NCI-H146 treated with DMSO at 0.1 percent for 48 hours (cell line): ENCODE measurements around the gene PCYT1B.
"Not testable (repeated sequence)": the region's sequence is repeated elsewhere in the genome, so short reads cannot be mapped to it uniquely, and the experiment has no call there.

ENCODE experiments used
- DNase-seq: peaks from one replicate; lab custom pipeline; 2025; ENCODE audit not compliant: unreplicated experiment; lab: John Stamatoyannopoulos, UW

Gene PCYT1B

DNA sequence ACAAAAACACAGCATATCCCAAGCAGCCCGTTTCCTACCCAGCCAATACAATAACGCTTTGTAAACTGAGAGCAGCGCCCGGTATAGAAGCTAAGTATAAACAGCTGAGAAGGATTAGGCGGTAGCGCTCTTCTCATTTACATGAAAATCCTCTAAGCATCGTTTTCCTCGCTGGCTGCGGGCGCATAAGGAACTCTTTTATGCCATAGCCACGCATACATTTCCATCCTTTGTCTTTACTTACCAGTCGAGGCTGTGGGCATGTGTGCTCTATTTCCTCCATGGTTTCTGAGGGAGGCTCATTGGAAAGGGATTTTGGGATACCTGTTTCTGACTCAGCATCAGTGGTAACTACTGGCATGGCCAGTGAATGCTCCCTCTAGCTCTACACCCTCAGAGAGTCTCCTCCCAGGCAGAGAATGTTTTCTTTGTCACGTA, 383 bp downstream of the PCYT1B start:
- DNase-seq, result peak; percentile 39

DNA sequence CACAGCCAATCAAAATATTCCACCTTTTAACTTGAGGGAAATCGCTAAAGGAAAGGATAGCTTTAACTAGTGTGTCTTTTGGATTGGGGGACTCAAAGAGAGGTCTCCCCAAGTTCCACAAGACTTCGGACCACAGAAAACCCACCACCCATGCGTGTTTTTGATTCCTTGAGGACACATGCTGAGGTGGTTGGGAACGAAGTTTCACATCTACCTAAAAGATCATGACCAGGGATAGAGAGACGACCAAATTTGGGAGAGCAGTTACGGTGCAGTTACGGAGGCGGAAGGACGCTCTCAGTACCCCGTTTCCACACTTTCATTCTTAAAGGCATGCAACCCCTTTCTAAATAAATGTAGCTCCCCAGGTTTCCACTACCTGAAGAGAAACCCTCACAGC, 1.1 kb downstream of the PCYT1B start:
- DNase-seq, result no peak

DNA sequence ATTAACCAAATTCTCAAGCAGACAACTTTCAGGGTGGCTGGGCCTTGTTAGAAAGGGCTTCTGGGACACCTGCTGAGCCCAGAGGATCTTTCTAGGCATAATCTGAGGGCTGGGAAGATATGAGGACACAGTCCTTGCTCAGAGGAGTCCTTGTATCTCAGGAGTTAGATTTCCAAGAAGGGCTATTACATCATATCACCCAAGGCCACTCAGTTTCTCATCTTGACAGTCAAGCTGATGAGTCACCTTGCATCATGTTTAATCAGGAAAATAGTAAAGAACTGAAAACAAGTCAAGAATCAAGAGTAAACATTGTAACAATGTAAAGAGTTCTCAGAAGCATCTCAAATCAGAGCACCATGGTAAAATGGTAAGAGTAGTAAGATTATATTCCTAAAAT, 4.0 kb downstream of the PCYT1B start:
- no peak for DNase-seq

DNA sequence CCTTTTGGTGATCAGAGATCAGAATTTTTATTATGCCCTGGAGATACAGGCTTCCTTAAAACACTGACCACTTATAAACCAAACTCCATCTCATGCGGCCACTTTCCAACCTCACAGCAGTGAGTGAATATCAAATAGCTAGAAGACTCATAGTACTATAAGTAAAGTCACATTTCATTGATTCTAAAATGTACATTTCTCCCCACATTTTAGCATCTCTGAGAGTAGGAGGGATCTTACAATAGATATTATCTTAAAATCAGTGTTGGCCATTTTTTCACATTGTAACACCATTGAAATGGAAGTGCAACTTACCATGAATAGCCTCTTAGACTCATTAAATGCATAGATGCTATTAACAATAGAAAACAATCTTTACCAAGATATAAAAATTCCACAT, 17.4 kb downstream of the PCYT1B start:
- no peak for DNase-seq

DNA sequence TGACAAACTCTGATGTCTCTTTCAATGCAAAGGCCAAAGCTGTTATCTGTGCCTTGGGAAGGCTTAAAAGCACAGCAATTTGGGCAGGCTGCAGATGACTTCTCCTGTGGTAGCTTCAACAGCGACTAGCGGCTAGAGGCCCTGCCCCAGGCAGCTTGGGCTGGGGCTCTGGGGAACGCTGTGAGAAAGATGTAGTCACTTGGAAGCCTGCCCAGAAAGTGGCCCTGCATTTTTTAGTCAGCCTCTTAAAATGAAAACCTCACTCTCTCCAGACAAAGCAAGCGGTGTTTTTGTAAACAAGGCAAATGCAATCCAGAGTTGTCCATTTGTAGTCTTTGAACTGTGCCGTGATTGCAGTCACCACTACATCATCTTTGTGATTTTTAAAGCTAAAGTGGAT, 27.5 kb downstream of the PCYT1B start:
- no peak for DNase-seq

DNA sequence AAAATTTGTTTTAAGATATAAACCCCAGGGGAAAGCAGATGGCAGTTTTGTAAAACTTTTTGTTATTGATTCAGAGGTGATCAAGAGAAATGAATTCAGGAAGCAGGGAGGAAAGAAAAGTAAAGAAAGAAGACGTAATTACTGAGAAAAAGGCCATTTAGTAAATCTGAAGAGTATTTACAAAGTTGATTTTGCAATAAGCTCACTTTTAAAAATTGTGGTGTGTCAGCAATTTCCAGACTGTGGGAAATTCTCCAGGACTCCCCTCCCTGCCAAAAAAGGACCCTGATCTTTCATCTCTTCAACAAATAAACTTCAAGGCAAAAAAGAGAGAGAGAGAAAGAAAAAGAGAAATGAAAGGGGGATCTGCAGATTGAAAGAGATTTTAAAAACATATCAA, 36.6 kb downstream of the PCYT1B start:
- no peak for DNase-seq

DNA sequence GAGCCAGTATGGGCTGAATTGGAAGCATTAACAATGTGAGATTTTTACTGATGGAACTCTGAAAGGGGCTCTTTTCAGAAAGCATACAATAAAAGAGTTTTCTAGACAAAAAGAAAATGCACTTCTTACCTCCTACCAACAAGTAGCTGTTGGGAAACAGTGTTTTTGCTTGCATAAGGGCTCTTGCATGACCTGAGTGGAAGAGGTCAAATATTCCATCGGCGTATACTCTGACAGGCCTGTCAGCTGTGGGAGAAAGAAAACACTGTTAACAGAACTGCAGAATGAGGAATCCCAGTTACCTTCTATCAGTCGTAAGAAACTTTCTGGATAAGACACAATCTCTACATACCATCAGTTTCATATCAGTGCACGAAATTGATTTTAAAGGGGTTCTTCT, 39.5 kb downstream of the PCYT1B start:
- DNase-seq, result no peak

DNA sequence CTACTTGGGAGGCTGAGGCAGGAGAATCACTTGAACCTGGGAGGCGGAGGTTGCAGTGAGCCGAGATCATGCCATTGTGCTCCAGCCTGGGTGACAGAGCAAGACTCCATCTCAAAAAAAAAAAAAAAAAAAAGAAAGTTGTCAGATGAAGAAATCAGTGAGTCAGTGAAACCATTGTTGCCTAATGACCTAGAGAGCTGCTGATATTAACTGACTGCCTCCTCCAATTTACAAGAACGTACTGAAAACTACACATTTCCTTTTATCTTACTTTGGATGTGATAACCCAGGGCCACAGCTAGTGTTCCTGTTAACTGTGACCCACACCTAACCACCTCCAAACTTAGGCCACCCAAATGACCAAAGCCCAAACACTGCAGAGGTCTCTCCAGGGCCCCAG, 41.2 kb downstream of the PCYT1B start:
- DNase-seq, result not testable (repeated sequence)

DNA sequence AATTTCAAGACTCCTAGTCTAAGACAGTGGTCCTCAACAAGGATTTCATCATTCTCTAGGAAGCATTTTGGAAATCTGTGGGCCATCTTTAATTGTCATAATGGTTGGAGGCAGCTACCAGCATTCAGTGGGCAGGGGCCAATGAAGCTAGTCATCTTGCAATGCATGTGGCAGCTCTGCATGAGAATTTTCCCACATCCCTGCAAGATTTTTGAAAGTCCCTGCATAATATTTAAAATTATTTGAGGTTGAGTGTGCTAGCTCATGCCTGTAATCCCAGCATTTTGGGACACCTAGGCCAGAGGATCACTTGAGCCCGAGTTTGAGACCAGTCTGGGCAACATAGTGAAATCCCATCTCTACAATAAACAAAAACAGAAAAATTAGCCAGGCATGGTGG, 44.0 kb downstream of the PCYT1B start:
- DNase-seq, result no peak

DNA sequence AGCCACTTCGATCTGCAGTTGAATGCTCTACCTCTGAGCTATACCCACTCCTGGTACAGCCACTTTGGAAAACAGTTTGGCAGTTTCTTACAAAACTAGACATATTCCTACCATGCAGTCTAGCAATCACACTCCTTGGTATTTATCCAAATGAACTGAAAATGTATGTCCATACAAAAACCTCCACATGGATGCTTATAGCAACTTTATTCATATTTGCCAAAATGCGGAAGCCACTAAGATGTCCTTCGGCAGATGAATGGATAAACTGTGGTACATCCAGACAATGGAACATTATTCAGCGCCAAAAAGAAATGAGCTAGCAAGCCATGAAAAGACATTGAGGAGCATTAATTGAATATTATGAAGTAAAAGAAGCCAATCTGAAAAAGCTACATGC, 45.3 kb downstream of the PCYT1B start:
- DNase-seq, result no peak

DNA sequence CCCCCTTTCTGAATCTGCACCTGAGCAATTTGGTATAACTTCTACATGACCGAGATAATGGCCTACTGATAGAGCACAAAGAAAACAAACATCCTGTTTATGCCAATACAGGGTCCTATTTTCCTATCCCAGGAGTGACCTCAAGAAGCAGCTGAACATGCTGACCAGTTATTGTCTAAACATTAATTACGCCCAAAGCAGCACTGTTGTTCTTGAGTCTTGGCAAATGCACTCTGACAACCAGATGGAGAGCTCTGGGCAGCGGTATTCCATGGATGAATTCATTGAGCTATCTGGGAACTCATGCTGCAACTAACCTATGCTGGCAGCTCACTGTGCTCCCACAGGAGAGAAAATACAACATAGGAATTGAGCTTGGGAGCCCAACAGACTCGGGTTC, 52.6 kb downstream of the PCYT1B start:
- DNase-seq, result no peak

DNA sequence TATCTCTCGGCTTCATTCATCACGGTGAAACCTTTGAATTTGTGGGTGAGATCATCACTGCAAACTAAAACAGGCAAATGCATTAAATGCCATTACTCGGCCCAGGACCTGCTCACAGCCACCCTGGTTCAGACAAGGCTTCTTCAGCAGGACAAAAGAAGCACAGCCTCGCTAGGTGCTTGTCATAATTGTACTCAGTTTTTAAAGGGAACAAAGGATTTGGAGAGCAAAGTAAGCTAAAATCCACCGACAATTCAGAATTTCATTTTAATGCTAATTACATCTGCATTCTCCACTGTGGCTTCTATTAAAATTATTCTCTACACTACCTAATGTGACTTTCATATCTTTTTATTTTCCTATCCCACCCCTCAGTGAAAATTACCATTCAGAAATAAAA, 57.0 kb downstream of the PCYT1B start:
- no peak for DNase-seq

DNA sequence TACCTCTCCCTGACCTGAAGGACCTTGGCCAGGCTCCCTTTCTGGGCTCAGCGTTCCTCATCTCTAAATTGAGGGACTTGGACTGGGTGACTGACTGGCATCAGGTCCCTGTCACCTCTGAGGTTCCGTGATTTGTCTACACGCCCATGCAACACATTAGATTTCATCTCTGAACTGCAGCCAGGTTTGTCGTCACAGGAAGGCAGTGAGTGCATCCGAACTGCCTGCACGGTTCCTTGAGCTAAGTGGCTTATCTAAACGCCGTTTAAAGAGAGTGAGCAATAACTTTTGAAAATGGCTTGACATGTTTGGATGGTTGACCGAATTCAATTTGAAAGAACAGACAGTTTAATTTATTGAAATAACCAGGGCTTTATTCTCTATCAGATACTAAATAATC, 70.1 kb downstream of the PCYT1B start:
- no peak for DNase-seq

DNA sequence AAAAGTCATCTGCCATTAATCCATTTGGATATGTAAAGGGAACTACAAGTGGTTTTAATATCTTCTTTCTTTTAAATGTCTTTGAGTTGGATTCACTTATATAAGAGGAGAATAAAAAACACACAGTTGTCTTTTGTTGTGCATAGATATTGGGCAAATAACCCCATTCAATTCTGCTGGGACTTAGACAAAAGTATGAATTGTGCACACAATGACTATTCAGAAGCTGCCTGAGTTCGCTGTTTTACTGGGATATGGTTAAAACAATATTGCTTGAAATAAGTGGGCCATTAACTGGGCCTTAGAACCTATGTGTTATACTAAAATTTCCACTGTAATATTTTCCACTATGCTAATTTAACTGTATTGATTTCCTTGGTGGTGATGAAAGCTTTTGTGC, 71.7 kb downstream of the PCYT1B start:
- no peak for DNase-seq

DNA sequence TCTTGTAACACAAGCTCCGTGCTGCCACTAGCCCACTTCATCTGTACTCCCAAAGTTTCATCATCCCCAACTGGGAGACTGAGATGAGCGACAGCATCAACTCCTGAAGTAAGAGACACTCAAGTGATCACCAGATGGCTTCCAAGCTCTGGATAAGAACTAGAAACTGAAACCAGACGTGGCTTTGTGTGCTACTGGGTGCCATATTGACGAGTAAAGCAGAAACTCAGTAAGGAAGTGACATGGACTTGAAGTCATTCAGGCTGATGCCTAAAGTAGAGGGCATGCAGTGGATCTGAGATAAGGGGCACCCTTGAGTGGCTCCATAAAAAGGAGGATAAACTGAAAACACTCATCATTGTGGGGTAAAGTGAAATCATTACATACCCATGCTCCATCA, 72.4 kb downstream of the PCYT1B start:
- DNase-seq, result no peak

DNA sequence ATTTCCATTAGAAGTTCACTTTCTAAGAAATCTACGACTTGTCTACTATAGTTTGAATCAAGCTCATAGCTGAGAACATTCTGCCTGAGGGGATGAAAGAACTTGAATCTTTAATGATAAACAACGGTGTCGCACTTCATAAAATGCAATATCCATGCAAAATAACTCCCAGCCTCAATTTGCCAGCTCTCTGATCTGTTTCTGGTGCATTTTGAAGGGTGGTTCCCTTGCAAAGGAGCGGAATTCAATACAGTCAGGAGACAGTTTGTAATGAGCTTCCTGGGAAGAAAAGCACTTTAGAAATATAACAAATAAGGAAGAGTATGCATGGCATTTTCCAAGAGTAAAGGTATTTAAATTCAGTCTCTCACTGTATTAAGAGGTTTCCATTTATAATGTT, 80.0 kb downstream of the PCYT1B start:
- no peak for DNase-seq

DNA sequence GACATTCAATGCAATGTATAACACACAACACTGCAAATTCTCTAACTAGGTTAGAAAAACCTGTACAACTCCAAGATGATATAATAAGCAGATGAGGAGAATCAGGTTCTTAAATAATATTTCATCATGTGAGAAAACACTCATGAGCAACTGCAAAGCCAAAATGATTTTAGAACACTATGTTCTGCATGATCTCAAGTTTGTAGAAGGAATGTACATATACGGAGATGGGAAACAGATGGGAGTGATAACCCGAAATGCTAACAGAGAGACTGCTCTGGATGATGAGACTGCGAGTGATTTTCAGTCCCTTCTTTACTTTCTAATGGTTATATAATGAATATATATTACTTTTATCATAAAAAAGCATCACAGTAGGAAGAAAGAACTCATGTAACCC, 80.9 kb downstream of the PCYT1B start:
- no peak for DNase-seq

DNA sequence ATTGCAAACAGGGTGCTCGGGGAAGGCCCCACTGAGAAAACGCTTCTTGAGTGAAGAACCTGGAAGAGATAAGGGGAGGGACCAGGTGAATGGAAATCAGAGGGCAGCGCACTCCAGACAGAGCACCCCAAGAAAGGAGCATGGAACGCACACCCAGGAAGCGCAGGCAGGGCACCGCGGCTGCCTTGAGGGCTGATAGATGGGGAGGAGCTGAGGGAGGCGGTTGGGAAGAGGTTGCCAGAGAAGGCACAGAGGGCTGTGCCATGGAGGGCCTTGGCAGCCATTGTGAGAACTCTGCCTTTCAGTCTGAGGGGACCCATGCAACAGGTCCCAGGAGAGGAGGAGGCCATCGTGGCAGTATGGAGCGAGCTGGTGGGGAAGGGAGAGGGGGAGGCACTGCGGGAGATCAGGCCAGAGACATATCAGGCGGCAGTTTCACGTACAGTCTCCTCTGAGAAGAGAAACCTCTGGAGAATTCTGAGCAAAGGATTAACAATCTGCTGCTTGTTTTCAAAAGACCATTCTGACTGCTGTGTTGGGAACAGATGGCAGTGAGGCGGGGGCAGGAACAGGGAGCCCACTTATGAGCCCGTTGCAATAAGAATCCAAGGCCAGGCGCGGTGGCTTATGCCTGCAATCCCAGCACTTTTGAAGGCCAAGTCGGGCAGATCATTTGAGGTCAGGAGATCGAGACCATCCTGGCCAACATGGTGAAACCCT, 83.7 kb downstream of the PCYT1B start:
- no peak for DNase-seq

DNA sequence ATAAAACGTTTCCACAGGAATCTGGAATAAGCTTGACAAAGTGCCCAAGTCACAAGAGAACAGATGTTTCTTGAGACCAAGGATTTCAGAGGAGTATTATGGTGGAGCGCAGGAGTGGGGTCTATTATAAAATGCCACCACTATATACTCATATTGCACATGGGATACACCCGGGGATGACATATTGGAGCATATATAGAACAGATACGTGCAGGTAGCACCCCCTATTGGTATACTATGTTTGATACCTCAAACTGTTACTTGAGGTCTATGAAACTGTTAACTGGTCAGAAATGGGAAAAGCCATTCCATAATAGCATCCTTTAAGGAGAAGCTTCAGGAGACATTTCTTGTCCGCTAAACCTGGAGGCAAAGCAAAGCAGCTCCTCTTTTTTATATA, 86.0 kb downstream of the PCYT1B start:
- DNase-seq, result no peak

DNA sequence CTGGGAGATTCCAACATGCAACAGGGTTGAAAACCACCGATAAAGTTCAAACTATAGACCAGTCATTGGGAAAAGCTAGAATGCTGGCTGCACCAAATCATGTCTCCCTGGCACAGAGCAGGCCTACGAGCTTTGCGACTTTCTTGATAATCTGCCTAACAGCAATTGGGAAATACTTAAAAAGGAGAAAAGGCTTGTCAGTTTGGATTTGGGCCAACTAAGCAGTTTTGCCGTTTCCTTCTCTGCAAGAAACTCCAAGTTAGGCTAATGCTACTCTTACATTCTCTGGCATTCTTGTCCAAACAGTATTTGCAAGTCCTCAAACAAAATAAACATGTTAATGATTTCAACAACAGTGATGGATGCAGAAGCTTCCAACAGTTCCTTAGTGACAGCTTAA, 94.1 kb downstream of the PCYT1B start:
- DNase-seq, result no peak

DNA sequence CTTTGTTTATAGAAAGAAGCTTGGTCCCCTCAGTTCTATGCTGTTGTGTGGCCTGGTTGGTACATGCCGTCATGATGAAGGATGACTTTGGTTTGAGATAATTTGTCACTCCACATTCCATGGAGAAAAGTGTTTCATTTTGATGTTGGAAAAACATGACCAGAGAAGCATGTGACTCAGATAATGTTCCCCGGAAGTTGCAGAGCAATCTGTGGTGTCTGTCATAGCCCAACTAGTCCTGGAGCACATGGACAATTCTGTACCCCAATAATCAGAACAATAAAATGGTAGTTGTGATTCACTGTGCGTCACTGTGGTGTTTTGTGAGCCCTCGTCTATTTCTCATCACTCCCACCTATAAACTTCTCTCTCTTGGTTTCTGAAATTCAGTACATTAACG, 97.0 kb downstream of the PCYT1B start:
- no peak for DNase-seq

DNA sequence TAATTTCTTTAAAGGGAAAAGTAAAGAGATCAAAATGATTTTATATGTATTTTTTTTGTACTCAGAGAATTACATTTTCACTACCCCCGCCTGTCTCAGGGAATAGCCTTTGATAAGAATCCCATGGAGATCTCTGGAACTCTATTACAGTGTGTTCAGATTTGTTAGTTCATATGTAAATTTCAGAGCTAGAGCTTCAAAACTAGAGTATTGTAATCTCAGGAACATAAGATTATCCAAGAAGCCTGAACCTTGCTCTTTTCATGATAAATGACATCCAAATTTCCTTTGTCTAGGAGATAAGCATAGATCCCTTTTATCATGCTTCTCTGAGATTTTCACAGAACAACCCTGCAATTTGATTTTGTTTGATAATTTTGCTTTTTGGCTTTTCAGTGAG, 99.2 kb downstream of the PCYT1B start:
- no peak for DNase-seq

DNA sequence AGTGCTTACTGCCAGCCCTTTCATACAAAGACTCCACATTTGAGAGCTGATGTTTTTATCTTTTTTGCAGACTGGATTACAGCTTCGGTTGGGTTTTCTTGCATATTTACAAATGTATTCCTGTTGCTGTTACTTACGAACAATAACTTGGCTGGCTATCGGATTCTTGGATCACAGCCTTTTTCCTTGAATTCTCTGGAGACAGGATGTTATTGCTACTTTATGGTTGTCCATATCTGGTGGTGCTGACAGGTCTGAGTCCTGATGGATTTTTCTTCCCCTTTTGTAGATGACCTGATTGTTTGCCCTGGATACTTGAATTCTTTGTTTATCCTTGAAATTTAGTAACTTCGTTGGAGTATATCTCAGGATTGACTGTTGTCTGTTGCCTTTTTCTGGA, 104.4 kb downstream of the PCYT1B start:
- no peak for DNase-seq

DNA sequence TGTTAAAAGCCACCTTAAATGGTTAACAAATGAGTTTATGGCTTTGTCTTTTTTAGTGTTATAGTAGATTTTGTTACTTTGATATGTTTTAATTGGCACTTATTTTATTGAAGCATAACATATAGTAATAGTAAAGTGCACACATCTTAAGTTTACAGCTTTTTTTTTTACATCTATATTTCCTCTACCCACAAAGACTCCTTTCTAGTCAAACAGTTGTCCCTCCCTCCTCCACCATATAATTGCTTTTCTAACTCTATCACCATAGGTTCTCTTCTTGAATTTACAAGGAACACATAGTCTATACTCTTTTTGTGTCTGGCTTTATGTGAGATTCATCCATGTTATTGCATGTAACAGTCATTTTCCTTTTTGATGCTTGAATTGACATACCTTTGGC, 110.6 kb downstream of the PCYT1B start:
- no peak for DNase-seq
